Colonic mucosa (tissue), 4 donors: ENCODE measurements around the gene SPCS3. TPM values are rescaled to one million over a fixed set of nuclear protein-coding genes. Genes with fewer than 3 reads are reported as not detected.

Experiments used
- DNase-seq: peaks from one replicate; pipeline ENCODE4 v3.0.0-alpha.2; 2020
- H3K27ac ChIP-seq: fragments of 200-600 bp; one replicate; pipeline ENCODE4 v1.8.0; 2021
- H3K27me3 ChIP-seq: fragments of 200-600 bp; one replicate; pipeline ENCODE4 v1.8.0; 2021
- H3K36me3 ChIP-seq: fragments of 200-600 bp; one replicate; pipeline ENCODE4 v1.8.0; 2021
- H3K4me1 ChIP-seq: fragments of 200-600 bp; one replicate; pipeline ENCODE4 v1.8.0; 2021; ENCODE audit warnings: mild to moderate bottlenecking
- H3K4me3 ChIP-seq: fragments of 200-600 bp; one replicate; pipeline ENCODE4 v1.8.0; 2021
- H3K9ac ChIP-seq, 2 donors: one replicate each; pipeline ENCODE4 v1.7.0; 2013; ENCODE audit warnings: control low read depth in 2 of 2, low read depth in 2 of 2, low read length in 2 of 2
- H3K9me3 ChIP-seq: fragments of 200-600 bp; one replicate; pipeline ENCODE4 v1.8.0; 2021
- intact Hi-C: fragments of 100-400 bp; cut with DNase I; formaldehyde crosslinking; loops from one replicate; pipeline ENCODE4 v1.14.1; 2022
- total RNA-seq, 2 donors: library from RNA; stranded (reverse); fragmentation: NEBNext Ultra II Directional in 1 of 2; extraction: Animal tissue kit (Norgen Biotek cat#: 25700) in 1 of 2; gene quantifications; one replicate each; pipeline ENCODE4 v1.2.1, GENCODE V29; 2021
- TF ChIP-seq, protein P1 (sequence below): fragments of 200-600 bp; IDR thresholded peaks from one replicate; pipeline ENCODE4 v1.8.0; 2022; ENCODE audit warnings: antibody characterized with exemption, mild to moderate bottlenecking
- donor health status: healthy.
- donor health status: DM: no; HTN: no; CAD: no.
- donor health status: DM: no; HTN: no; CAD: no.

Gene SPCS3
- total RNA-seq, 2 donors from 2014 or later, result 116 to 147 TPM

DNA sequence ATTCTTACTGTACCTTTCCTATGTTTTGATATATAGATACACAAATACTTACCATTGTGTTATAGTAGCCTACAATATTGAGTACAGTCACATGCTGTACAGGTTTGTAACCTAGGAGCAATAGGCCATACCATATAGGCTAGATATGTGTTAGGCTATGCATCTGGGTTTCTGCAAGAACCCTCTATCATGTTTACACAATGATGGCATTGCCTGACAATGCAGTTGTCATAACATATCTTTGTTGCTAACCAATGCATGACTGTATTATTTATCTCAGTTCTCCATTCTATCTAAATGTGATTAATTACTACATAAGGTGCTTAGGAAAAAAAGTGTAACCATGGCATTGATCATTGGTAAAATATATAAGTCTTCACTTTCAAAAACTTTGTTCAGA, 10.0 kb upstream of the SPCS3 start:
- no peak overlapping the region for H3K4me3 ChIP-seq
- TF ChIP-seq, protein P1, sequence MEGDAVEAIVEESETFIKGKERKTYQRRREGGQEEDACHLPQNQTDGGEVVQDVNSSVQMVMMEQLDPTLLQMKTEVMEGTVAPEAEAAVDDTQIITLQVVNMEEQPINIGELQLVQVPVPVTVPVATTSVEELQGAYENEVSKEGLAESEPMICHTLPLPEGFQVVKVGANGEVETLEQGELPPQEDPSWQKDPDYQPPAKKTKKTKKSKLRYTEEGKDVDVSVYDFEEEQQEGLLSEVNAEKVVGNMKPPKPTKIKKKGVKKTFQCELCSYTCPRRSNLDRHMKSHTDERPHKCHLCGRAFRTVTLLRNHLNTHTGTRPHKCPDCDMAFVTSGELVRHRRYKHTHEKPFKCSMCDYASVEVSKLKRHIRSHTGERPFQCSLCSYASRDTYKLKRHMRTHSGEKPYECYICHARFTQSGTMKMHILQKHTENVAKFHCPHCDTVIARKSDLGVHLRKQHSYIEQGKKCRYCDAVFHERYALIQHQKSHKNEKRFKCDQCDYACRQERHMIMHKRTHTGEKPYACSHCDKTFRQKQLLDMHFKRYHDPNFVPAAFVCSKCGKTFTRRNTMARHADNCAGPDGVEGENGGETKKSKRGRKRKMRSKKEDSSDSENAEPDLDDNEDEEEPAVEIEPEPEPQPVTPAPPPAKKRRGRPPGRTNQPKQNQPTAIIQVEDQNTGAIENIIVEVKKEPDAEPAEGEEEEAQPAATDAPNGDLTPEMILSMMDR, result no peak
- H3K4me1 ChIP-seq, result no peaks in the 10 kb centered on the region
- no peak for DNase-seq
- H3K27ac ChIP-seq, result no peak overlapping the region
- H3K9me3 ChIP-seq, result no peaks in the 10 kb centered on the region
- no peak overlapping the region for H3K9ac ChIP-seq
- intact Hi-C loops, result no loop called here
- H3K36me3 ChIP-seq, result no peaks in the 10 kb centered on the region
- no peaks in the 10 kb centered on the region for H3K27me3 ChIP-seq

DNA sequence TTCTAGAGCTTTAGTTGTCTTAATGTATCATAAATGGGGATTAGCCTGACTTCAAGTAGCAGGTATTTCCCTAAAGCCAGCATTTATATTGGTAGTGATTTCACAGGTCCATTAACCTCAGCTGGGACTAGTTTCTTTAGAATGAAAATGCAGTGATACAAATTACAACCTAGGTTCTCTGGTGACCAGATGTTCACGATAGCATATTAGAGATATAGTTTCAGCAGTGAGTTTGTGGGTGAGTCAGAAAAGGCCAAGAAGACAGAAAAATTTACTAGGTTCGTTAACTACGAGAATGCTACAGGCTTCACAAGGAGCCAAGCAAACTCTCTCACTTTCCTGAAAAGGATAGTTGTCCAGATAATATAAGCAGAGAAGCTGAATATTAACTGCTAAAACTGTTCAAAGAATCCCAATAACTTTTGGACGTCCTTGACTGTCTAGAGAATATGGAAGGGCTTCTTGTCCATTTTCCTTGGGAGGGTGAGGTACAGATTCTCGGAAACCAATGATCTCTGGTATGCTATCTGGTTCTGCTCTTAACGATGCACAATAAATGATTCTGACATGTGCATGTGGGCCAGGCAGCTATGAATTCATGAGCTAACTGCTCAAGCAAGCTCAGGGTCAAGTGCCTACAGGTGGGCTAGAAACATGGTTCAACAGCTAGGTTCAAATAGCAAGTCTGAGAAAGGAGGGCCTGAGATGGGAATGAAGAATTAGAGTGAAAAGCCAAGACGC, 6.0 kb upstream of the SPCS3 start:
- DNase-seq, result no peak
- Histone ChIP-seq H3K4me3 (no peak overlapping the region), H3K9me3 (no peaks in the 10 kb centered on the region), H3K27me3 (no peaks in the 10 kb centered on the region), H3K9ac (no peak overlapping the region), H3K27ac (no peak overlapping the region), H3K36me3 (no peaks in the 10 kb centered on the region), H3K4me1 (no peaks in the 10 kb centered on the region)
- intact Hi-C loops, result no loop called here
- TF ChIP-seq, protein P1, result no peak

DNA sequence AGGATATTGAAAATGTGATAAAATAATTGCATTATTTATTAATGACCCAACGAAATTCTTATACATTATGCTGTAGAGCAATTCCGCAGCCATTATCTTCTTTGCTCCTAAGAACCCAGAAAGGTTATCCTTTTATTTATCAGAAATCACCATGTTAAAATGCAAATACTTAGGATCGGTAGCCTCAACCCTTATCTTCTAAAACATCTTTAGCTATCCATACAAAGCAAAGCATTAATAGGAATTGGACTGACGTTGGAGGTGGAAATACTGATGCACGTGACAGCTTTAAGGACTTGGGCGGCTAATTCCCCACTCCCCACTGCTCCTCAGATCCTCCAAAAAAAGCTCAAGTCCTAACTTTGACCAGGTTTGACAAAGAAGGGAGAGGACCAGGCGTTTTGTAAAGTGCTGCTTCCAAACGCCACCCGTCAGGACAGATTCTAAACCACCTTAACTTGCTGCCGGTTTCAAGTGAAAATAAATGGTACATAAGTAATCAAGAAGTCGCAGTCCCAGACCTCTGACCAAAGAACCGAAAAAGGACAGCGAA, 539 bp upstream of the SPCS3 start:
- TF ChIP-seq, protein P1, result no peak
- intact Hi-C loops, result no loop called here
- DNase-seq, result no peak
- no peaks in the 10 kb centered on the region for H3K36me3 ChIP-seq
- no peaks in the 10 kb centered on the region for H3K27me3 ChIP-seq
- peak overlapping the region; percentile 57 to 88 for H3K9ac ChIP-seq
- no peaks in the 10 kb centered on the region for H3K4me1 ChIP-seq
- H3K9me3 ChIP-seq, result no peaks in the 10 kb centered on the region
- H3K4me3 ChIP-seq, result peak overlapping the region; percentile 76
- peak overlapping the region; percentile 99 for H3K27ac ChIP-seq

DNA sequence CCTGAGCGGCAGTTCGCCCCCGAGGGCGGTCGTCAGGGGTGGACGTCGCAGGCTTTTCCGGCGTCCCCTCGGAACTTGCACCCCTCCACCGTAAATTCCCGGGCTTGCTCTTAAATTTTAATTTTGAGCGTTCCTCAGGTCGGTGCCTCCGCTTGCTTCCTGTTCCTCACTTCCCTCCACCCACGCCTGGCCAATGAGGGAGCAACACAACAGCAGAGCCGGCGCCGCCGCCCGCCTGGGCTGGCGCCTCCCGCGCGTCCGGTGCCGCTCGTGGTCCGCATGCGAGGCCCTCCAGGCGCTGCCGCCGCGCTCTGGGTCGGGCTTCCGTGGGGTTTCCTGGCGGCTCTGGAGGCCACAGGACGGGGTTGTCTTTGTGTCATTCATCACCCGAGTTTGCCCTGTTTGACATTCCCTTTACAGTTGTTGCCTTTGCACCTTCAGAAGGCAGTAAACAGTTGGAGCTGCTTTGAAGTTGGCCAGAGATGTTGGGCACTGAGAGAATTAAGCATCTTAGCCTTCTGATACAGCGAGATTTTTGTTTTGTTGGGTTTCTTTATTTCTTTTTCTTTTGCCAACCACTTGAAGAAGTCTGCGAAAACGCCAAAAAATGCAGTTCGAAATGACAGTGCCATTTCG, 692 bp downstream of the SPCS3 start:
- Histone ChIP-seq H3K9me3 (no peaks in the 10 kb centered on the region), H3K27me3 (no peaks in the 10 kb centered on the region), H3K4me3 (peak overlapping the region; percentile 76), H3K4me1 (peaks cover 3% of the 10 kb centered on the region), H3K27ac (peak overlapping the region; percentile 99), H3K9ac (peak overlapping the region; percentile 64 to 97), H3K36me3 (no peaks in the 10 kb centered on the region)
- peak; percentile 88 for DNase-seq
- TF ChIP-seq, protein P1, result no peak
- intact Hi-C loops, result loop anchor here (10.0 kb wide), 1 partner anchor 126 kb away; the partner anchor contains the start of gene SPATA4

DNA sequence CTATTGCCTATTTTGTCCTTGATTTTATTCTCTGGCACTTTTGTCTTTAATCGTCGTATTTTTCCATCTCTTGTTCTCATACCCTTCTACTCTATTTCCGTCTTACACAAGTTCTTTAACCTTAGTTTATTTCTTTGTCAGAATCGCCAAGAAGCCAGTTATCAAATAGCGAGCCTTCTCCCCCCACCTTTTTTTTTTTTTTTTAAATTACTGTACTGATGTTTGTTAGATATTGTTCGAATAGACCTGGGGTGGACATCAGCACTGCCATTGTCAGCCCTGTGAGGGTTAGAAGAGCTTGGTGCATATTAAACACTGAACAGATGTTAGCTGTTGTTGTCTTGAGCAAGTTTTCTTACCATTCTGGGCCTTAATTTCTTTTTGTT, 1.2 kb downstream of the SPCS3 start:
- TF ChIP-seq, protein P1, result no peak
- H3K36me3 ChIP-seq, result no peaks in the 10 kb centered on the region
- peak overlapping the region; percentile 64 to 97 for H3K9ac ChIP-seq
- DNase-seq, result no peak
- peak overlapping the region; percentile 76 for H3K4me3 ChIP-seq
- H3K27me3 ChIP-seq, result no peaks in the 10 kb centered on the region
- peak overlapping the region; percentile 99 for H3K27ac ChIP-seq
- H3K4me1 ChIP-seq, result peaks cover 3% of the 10 kb centered on the region
- H3K9me3 ChIP-seq, result no peaks in the 10 kb centered on the region
- intact Hi-C loops, result loop anchor here (10.0 kb wide), 1 partner anchor 126 kb away; the partner anchor contains the start of gene SPATA4
